Colonic mucosa (tissue), 4 donors: Measurements from ENCODE around the gene DAPK3. TPM values are rescaled to one million over a fixed set of nuclear protein-coding genes. Genes with fewer than 3 reads are reported as not detected.
"Not testable (repeated sequence)": the region's sequence is repeated elsewhere in the genome, so short reads cannot be mapped to it uniquely, and the experiment has no call there.

ENCODE experiments used
- DNase-seq: peaks from one replicate; pipeline ENCODE4 v3.0.0-alpha.2; 2020
- H3K27ac ChIP-seq: fragments of 200-600 bp; one replicate; pipeline ENCODE4 v1.8.0; 2021
- H3K27me3 ChIP-seq: fragments of 200-600 bp; one replicate; pipeline ENCODE4 v1.8.0; 2021
- H3K36me3 ChIP-seq: fragments of 200-600 bp; one replicate; pipeline ENCODE4 v1.8.0; 2021
- H3K4me1 ChIP-seq: fragments of 200-600 bp; one replicate; pipeline ENCODE4 v1.8.0; 2021; ENCODE audit warnings: mild to moderate bottlenecking
- H3K4me3 ChIP-seq: fragments of 200-600 bp; one replicate; pipeline ENCODE4 v1.8.0; 2021
- H3K9ac ChIP-seq, 2 donors: one replicate each; pipeline ENCODE4 v1.7.0; 2013; ENCODE audit warnings: control low read depth in 2 of 2, low read depth in 2 of 2, low read length in 2 of 2
- H3K9me3 ChIP-seq: fragments of 200-600 bp; one replicate; pipeline ENCODE4 v1.8.0; 2021
- CTCF ChIP-seq: fragments of 200-600 bp; IDR thresholded peaks from one replicate; pipeline ENCODE4 v1.8.0; 2022; ENCODE audit warnings: antibody characterized with exemption, mild to moderate bottlenecking
- intact Hi-C: fragments of 100-400 bp; cut with DNase I; formaldehyde crosslinking; loops from one replicate; pipeline ENCODE4 v1.14.1; 2022
- total RNA-seq, 2 donors: library from RNA; stranded (reverse); fragmentation: NEBNext Ultra II Directional in 1 of 2; extraction: Animal tissue kit (Norgen Biotek cat#: 25700) in 1 of 2; gene quantifications; one replicate each; pipeline ENCODE4 v1.2.1, GENCODE V29; 2021
- donor health status: healthy.
- donor health status: DM: no; HTN: no; CAD: no.
- donor health status: DM: no; HTN: no; CAD: no.

DAPK3 gene
- total RNA-seq, 2 donors from 2014 or later: 53.7 to 74.3 TPM

- Histone ChIP-seq H3K4me1 (no peaks in the 10 kb centered on the region), H3K9ac (no peak overlapping the region), H3K27ac (no peak overlapping the region), H3K36me3 (peaks cover 12% of the 10 kb centered on the region), H3K27me3 (no peaks in the 10 kb centered on the region), H3K4me3 (no peak overlapping the region), H3K9me3 (no peaks in the 10 kb centered on the region)
- no peak for DNase-seq
- no peak for TF ChIP-seq CTCF
- intact Hi-C loops: no loop called here
These were observed 16.8 kb downstream of the DAPK3 start for GRCh38 chr19:3954107-3954506.

GRCh38 chr19:3952755-3953276 is 18.1 kb downstream of the DAPK3 start:
- H3K36me3 ChIP-seq, H3K27me3 ChIP-seq, H3K9me3 ChIP-seq, DNase-seq, H3K4me1 ChIP-seq, H3K4me3 ChIP-seq, H3K27ac ChIP-seq, intact Hi-C loops, H3K9ac ChIP-seq: not testable (repeated sequence)

- no peaks in the 10 kb centered on the region for H3K36me3 ChIP-seq
- H3K27me3 ChIP-seq: no peaks in the 10 kb centered on the region
- no peaks in the 10 kb centered on the region for H3K9me3 ChIP-seq
- intact Hi-C loops: no loop called here
- no peak overlapping the region for H3K9ac ChIP-seq
- no peak for TF ChIP-seq CTCF
- no peak overlapping the region for H3K27ac ChIP-seq
- H3K4me1 ChIP-seq: no peaks in the 10 kb centered on the region
- no peak for DNase-seq
- no peak overlapping the region for H3K4me3 ChIP-seq
These were observed 19.7 kb downstream of the DAPK3 start for GRCh38 chr19:3950871-3951861.

- no peak overlapping the region for H3K27ac ChIP-seq
- TF ChIP-seq CTCF: no peak
- no peaks in the 10 kb centered on the region for H3K4me1 ChIP-seq
- H3K27me3 ChIP-seq: no peaks in the 10 kb centered on the region
- H3K9ac ChIP-seq: no peak overlapping the region
- H3K4me3 ChIP-seq: no peak overlapping the region
- no peaks in the 10 kb centered on the region for H3K9me3 ChIP-seq
- DNase-seq: no peak
- intact Hi-C loops: no loop called here
- no peaks in the 10 kb centered on the region for H3K36me3 ChIP-seq
These were observed 20.7 kb downstream of the DAPK3 start for GRCh38 chr19:3949997-3950859.

GRCh38 chr19:3949294-3949693 is 21.6 kb downstream of the DAPK3 start:
- intact Hi-C loops: no loop called here
- H3K9me3 ChIP-seq: no peaks in the 10 kb centered on the region
- H3K36me3 ChIP-seq: no peaks in the 10 kb centered on the region
- H3K4me1 ChIP-seq: no peaks in the 10 kb centered on the region
- H3K9ac ChIP-seq: no peak overlapping the region
- TF ChIP-seq CTCF: no peak
- DNase-seq: no peak
- no peaks in the 10 kb centered on the region for H3K27me3 ChIP-seq
- no peak overlapping the region for H3K4me3 ChIP-seq
- no peak overlapping the region for H3K27ac ChIP-seq

- DNase-seq, H3K36me3 ChIP-seq, intact Hi-C loops: not testable (repeated sequence)
These were observed 23.5 kb downstream of the DAPK3 start for GRCh38 chr19:3947316-3947933.

More at GRCh38 chr19:3947316-3947933, 23.5 kb downstream of the DAPK3 start:
- not testable (repeated sequence) for H3K27me3 ChIP-seq, H3K9ac ChIP-seq, H3K27ac ChIP-seq, H3K9me3 ChIP-seq, H3K4me1 ChIP-seq, H3K4me3 ChIP-seq
